K562 (cell line): Measurements from ENCODE around the gene SMIM8. TPM values are rescaled to one million over a fixed set of nuclear protein-coding genes. Genes with fewer than 3 reads are reported as not detected.

Experiments used
- AFF4 ChIP-seq: sonication (generic); formaldehyde crosslinking; IDR thresholded peaks from 2 replicates; pipeline ENCODE4 v1.8.0; 2023; ENCODE audit warnings: mild to moderate bottlenecking, missing genetic modification reagents
- CTBP1 ChIP-seq: fragments of 450-650 bp; IDR thresholded peaks from 2 replicates; pipeline ENCODE4 v1.6.1; 2016; ENCODE audit warnings: borderline replicate concordance
- EGR1 ChIP-seq: fragments of 450-650 bp; conservative IDR thresholded peaks from 2 replicates; pipeline ENCODE4 v1.6.1; 2017; ENCODE audit warnings: mild to moderate bottlenecking
- ELK1 ChIP-seq: sonication (generic); formaldehyde crosslinking; IDR thresholded peaks from 2 replicates; pipeline ENCODE4 v1.8.1; 2022; ENCODE audit warnings: missing genetic modification reagents
- ESRRA ChIP-seq: fragments of 450-650 bp; IDR thresholded peaks from 2 replicates; pipeline ENCODE4 v1.6.1; 2014; ENCODE audit warnings: low read depth, mild to moderate bottlenecking, moderate library complexity, borderline replicate concordance
- HDAC6 ChIP-seq: IDR thresholded peaks from 2 replicates; pipeline ENCODE4 v1.6.1; 2012; ENCODE audit warnings: low read depth, mild to moderate bottlenecking, control low read depth, inconsistent platforms, low read length, moderate library complexity
- HMGN3 ChIP-seq: IDR thresholded peaks from 2 replicates; pipeline ENCODE4 v1.6.1; 2011; ENCODE audit warnings: borderline replicate concordance, low read depth, mild to moderate bottlenecking, mixed read lengths, low read length; ENCODE audit not compliant: insufficient read length; ENCODE audit errors: extremely low read depth
- KLF1 ChIP-seq: fragments of 450-650 bp; IDR thresholded peaks from 2 replicates; pipeline ENCODE4 v1.6.1; 2016; ENCODE audit warnings: missing genetic modification characterization, missing compliant biosample characterization
- MAX ChIP-seq: sonication (generic); formaldehyde crosslinking; IDR thresholded peaks from 2 replicates; pipeline ENCODE4 v1.9.0; 2022; ENCODE audit warnings: mild to moderate bottlenecking, missing genetic modification reagents
- NFE2 ChIP-seq: IDR thresholded peaks from 2 replicates; pipeline ENCODE4 v1.6.1; 2014; ENCODE audit warnings: antibody characterized with exemption, low read depth
- PKNOX1 ChIP-seq: fragments of 450-650 bp; IDR thresholded peaks from 2 replicates; pipeline ENCODE4 v1.6.1; 2016
- POLR2AphosphoS5 ChIP-seq: IDR thresholded peaks from 2 replicates; pipeline ENCODE4 v1.6.1; 2011; ENCODE audit warnings: mild to moderate bottlenecking, low read depth, low read length, moderate library complexity; ENCODE audit not compliant: control insufficient read depth, insufficient read depth
- RBBP5 ChIP-seq: fragments of 200-600 bp; sonication (generic); IDR thresholded peaks from 2 replicates; pipeline ENCODE4 v1.6.1; 2012; ENCODE audit warnings: borderline replicate concordance, mild to moderate bottlenecking, low read length, control low read depth, inconsistent platforms; ENCODE audit not compliant: insufficient read depth, poor library complexity, severe bottlenecking
- RHOXF2B ChIP-seq: fragments of 250-450 bp; sonication (Bioruptor Pico); conservative IDR thresholded peaks from 2 replicates; pipeline ENCODE4 v1.5.1; 2021
- SOX6 ChIP-seq: fragments of 450-650 bp; IDR thresholded peaks from 2 replicates; pipeline ENCODE4 v1.6.1; 2014; ENCODE audit warnings: mild to moderate bottlenecking
- TARDBP ChIP-seq: fragments of 450-650 bp; IDR thresholded peaks from 2 replicates; pipeline ENCODE4 v1.6.1; 2016
- U2AF1 ChIP-seq: fragments of 200-400 bp; formaldehyde crosslinking; optimal IDR thresholded peaks from 2 replicates; pipeline ENCODE3; 2017; ENCODE audit warnings: mild to moderate bottlenecking, low read depth, low read length, moderate library complexity
- ZBTB12 ChIP-seq: fragments of 250-450 bp; sonication (Bioruptor Pico); IDR thresholded peaks from 2 replicates; pipeline ENCODE4 v1.4.0; 2020
- ZC3H8 ChIP-seq: fragments of 450-650 bp; IDR thresholded peaks from 2 replicates; pipeline ENCODE4 v1.6.1; 2017
- ZFX ChIP-seq: sonication (generic); formaldehyde crosslinking; IDR thresholded peaks from 2 replicates; pipeline ENCODE4 v1.8.0; 2022; ENCODE audit warnings: mild to moderate bottlenecking, missing genetic modification reagents, moderate library complexity
- ZNF175 ChIP-seq: fragments of 200-800 bp; sonication (Bioruptor generic); IDR thresholded peaks from 2 replicates; pipeline ENCODE4 v1.6.1; 2016; ENCODE audit warnings: low read depth, mild to moderate bottlenecking, missing genetic modification characterization, missing compliant biosample characterization
- polyA plus RNA-seq, 8 experiments: library from polyadenylated mRNA; depleted of rRNA in 4 of 8; stranded (reverse) in 5 of 8; unstranded in 3 of 8; fragments of >200 nt; fragmentation: Nextera tagmentation in 2 of 8; fragmentation: Illumina TruSeq in 1 of 8; extraction: Ambion mirVana in 2 of 8; extraction: Trizol in 1 of 8; gene quantifications; 2 replicates each; pipeline versions ENCODE4 v1.2.1 to v1.2.3, GENCODE V29; 2011 to 2014; ENCODE audit warnings: inconsistent platforms in 1 of 8, missing spikeins in 1 of 8
- total RNA-seq, 7 experiments: library from RNA; depleted of rRNA in 6 of 7; stranded (reverse); fragments of >200 nt in 6 of 7; fragmentation: Illumina TruSeq in 2 of 7; extraction: Trizol in 2 of 7; gene quantifications; 2 replicates each; pipeline versions ENCODE4 v1.2.1 to v1.2.3, GENCODE V29; 2011 to 2021; ENCODE audit warnings: low replicate concordance in 1 of 7

Gene SMIM8
- total and polyA plus RNA-seq, 9 of the 15 experiments (the other 6 are each of a cell fraction or from before 2014, with no cell fraction given), result 8.3 to 53.7 (median 15.1) TPM

GRCh38 chr6:87322304-87323212, at the start of gene SMIM8 (continued):
- no peak for TF ChIP-seq AFF4 (CRISPR knock-in tag)
- peak; percentile 70 for TF ChIP-seq ZFX (CRISPR knock-in tag)
- TF ChIP-seq ZC3H8, result no peak
- no peak for TF ChIP-seq PKNOX1
- TF ChIP-seq ESRRA, result peak; percentile 87
- no peak; the same call in 1 of the 2 replicates for TF ChIP-seq NFE2
- no peak for TF ChIP-seq HDAC6
- peak; percentile 36; the same call in 1 of the 2 replicates for TF ChIP-seq SOX6
- TF ChIP-seq U2AF1, result peak; percentile 78
- TF ChIP-seq EGR1, result no peak
- peak; percentile 78 for TF ChIP-seq POLR2AphosphoS5
- TF ChIP-seq ZNF175 (CRISPR knock-in tag), result no peak
- TF ChIP-seq CTBP1, result peak; percentile 80
- TF ChIP-seq RHOXF2B (CRISPR knock-in tag), result no peak
- peak; percentile 89 for TF ChIP-seq RBBP5
- TF ChIP-seq MAX, result no peak
- peak; percentile 87 for TF ChIP-seq HMGN3
- no peak for TF ChIP-seq KLF1
- no peak for TF ChIP-seq ZBTB12 (CRISPR knock-in tag)
- no peak for TF ChIP-seq ELK1 (CRISPR knock-in tag)
- no peak for TF ChIP-seq TARDBP
